ENCODE measurements around the gene NKX2-2. TPM values are rescaled to one million over a fixed set of nuclear protein-coding genes. Genes with fewer than 3 reads are reported as not detected.
A peak's percentile ranks its signal among the peaks of the same experiment; 100 is the strongest.

NKX2-2 gene
- total and polyA plus RNA-seq, 4 donors, result not detected

DNA sequence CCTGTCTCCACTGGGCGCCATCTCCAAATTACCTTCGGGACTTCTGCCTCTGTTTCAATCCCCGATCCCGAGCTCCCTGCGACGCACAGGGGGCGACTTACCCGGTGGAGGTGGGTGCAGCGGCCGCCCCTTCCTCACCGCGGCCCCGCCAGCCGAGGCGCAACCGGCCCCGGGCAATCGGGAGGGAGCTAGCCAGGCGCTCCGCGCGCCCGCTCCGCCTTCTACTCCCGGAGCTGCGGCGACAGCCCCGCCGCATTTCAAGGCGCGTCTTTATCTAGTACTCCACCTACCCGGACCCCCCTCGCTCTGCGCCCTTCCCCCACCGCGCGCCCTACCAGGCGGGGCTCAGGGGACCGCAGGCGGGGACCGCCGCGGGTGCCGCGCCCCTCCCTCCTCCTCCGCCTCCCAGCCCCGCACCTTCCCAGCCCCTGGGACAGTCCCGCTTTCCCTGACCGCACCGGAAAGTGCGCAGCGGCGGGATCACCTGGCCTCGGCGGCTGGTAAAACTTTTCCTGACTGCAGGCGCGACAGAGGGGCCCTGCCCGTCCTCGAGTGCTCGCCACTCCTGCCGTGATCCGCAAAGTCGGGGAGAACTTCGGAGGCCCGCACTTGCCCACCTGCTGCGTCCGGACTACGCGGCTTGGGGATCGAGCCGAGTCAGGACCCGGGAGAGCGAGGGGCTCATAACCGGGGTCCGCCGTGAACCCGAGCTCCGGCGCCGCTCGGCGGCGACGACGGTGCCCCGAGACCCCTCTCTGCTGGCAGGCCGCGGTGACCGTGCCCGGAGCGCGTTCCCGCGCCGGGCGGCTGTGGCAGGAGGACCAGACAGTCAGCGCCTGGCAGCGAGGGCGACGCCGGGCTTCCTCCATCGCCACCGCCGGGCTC lies 8.0 kb upstream of the NKX2-2 start:
- Histone ChIP-seq H3K36me3 (ENCODE audit: control insufficient read depth in 4 of 4, insufficient read depth in 3 of 4, low read depth in 1 of 4, low read length in 3 of 4) (no peaks in the 10 kb centered on the region), H3K27me3 (ENCODE audit: control insufficient read depth in 4 of 4, insufficient read depth in 4 of 4, low read length in 3 of 4) (peaks cover 7 to 31% (median 18%) of the 10 kb centered on the region in 4 donors), H3K4me3 (ENCODE audit: low read depth in 1 of 3, low read length in 3 of 3) (peak overlapping the region in 2 of 3 donors; percentile 17 to 48), H3K27ac (ENCODE audit: low read depth in 1 of 2, low read length in 2 of 2) (no peak overlapping the region), H3K9me3 (ENCODE audit: control insufficient read depth in 4 of 4, low read length in 3 of 4) (no peaks in the 10 kb centered on the region), H3K4me1 (ENCODE audit: control insufficient read depth in 4 of 4, insufficient read depth in 4 of 4, low read length in 3 of 4) (peaks cover 6 to 32% (median 24%) of the 10 kb centered on the region in 4 donors), H3K9ac (ENCODE audit: low read depth in 1 of 2, low read length in 2 of 2) (no peak overlapping the region)
- WGBS, result 3% methylated on average over 104 of the region's 104 CpGs
- TF ChIP-seq, protein P1, sequence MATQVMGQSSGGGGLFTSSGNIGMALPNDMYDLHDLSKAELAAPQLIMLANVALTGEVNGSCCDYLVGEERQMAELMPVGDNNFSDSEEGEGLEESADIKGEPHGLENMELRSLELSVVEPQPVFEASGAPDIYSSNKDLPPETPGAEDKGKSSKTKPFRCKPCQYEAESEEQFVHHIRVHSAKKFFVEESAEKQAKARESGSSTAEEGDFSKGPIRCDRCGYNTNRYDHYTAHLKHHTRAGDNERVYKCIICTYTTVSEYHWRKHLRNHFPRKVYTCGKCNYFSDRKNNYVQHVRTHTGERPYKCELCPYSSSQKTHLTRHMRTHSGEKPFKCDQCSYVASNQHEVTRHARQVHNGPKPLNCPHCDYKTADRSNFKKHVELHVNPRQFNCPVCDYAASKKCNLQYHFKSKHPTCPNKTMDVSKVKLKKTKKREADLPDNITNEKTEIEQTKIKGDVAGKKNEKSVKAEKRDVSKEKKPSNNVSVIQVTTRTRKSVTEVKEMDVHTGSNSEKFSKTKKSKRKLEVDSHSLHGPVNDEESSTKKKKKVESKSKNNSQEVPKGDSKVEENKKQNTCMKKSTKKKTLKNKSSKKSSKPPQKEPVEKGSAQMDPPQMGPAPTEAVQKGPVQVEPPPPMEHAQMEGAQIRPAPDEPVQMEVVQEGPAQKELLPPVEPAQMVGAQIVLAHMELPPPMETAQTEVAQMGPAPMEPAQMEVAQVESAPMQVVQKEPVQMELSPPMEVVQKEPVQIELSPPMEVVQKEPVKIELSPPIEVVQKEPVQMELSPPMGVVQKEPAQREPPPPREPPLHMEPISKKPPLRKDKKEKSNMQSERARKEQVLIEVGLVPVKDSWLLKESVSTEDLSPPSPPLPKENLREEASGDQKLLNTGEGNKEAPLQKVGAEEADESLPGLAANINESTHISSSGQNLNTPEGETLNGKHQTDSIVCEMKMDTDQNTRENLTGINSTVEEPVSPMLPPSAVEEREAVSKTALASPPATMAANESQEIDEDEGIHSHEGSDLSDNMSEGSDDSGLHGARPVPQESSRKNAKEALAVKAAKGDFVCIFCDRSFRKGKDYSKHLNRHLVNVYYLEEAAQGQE (IDR thresholded peaks at IDR 0.05), result no peak
- TF ChIP-seq FOXA1 (IDR thresholded peaks at IDR 0.05) (no peak), RXRA (IDR thresholded peaks at IDR 0.05) (no peak), EGR1 (IDR thresholded peaks at IDR 0.05; ENCODE audit: low read depth in 2 of 2) (no peak), SP1 (IDR thresholded peaks at IDR 0.05) (no peak)
- TF ChIP-seq, protein P2, sequence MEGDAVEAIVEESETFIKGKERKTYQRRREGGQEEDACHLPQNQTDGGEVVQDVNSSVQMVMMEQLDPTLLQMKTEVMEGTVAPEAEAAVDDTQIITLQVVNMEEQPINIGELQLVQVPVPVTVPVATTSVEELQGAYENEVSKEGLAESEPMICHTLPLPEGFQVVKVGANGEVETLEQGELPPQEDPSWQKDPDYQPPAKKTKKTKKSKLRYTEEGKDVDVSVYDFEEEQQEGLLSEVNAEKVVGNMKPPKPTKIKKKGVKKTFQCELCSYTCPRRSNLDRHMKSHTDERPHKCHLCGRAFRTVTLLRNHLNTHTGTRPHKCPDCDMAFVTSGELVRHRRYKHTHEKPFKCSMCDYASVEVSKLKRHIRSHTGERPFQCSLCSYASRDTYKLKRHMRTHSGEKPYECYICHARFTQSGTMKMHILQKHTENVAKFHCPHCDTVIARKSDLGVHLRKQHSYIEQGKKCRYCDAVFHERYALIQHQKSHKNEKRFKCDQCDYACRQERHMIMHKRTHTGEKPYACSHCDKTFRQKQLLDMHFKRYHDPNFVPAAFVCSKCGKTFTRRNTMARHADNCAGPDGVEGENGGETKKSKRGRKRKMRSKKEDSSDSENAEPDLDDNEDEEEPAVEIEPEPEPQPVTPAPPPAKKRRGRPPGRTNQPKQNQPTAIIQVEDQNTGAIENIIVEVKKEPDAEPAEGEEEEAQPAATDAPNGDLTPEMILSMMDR (IDR thresholded peaks at IDR 0.05; ENCODE audit: low read depth, low read length, missing input control), result no peak
- no peak for DNase-seq (ENCODE audit: low spot score)

DNA sequence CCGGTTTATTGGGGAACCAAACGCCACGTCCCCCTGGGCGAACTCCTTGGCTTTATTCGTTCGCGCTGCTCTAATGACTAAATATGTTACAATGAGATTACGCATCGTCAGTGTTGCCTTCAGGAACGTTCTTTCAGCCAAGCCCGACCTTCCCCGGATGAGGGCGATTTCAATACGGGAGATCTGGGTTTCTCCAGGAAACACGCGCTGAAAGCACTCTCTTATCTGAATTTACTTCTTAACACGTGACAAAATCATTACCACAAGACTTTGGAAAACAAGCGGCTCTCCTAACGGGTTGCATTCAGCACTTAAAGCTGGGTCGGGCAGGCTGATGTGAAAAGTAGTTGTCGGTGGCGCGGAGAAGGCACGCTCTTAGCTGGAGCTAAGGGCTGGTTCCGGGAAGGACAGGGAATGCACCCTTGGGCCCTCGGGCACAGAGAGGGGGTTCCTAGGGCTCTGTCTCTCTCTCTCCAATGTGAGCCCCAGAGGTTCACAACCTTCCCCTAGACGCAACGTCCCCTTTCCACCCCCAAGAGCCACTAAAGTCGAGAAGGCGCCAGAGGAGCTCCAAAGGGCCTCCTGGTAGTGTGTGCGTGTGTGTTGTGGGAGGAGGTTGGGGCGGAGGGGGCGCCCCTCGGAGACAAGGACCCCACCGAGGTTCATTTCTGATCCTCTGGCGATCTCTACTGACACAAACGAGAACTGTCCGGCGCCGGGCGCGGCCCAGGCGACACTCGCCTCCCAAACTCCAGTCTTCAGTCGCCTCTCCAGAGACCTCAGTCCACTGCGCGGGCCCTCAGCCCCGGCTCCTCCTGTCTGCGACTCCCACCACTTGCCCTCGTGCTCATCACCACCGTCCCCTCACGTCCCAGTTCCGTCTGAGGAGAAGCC lies 7.1 kb upstream of the NKX2-2 start:
- H3K4me1 ChIP-seq (ENCODE audit: control insufficient read depth in 4 of 4, insufficient read depth in 4 of 4, low read length in 3 of 4), result peaks cover 6 to 34% (median 24%) of the 10 kb centered on the region in 4 donors
- H3K27me3 ChIP-seq (ENCODE audit: control insufficient read depth in 4 of 4, insufficient read depth in 4 of 4, low read length in 3 of 4), result peaks cover 7 to 31% (median 22%) of the 10 kb centered on the region in 4 donors
- H3K9me3 ChIP-seq (ENCODE audit: control insufficient read depth in 4 of 4, low read length in 3 of 4), result no peaks in the 10 kb centered on the region
- DNase-seq (ENCODE audit: low spot score), result no peak
- H3K27ac ChIP-seq (ENCODE audit: low read depth in 1 of 2, low read length in 2 of 2), result no peak overlapping the region
- 5% methylated on average over 53 of the region's 53 CpGs for WGBS
- H3K9ac ChIP-seq (ENCODE audit: low read depth in 1 of 2, low read length in 2 of 2), result no peak overlapping the region
- H3K36me3 ChIP-seq (ENCODE audit: control insufficient read depth in 4 of 4, insufficient read depth in 3 of 4, low read depth in 1 of 4, low read length in 3 of 4), result no peaks in the 10 kb centered on the region
- TF ChIP-seq HNF4G (IDR thresholded peaks at IDR 0.05), result no peak
- TF ChIP-seq FOXA1 (IDR thresholded peaks at IDR 0.05), result no peak
- no peak for TF ChIP-seq GABPA (IDR thresholded peaks at IDR 0.05 in 1 of 2, conservative IDR thresholded peaks at IDR 0.05 in 1 of 2)
- TF ChIP-seq, protein P3, sequence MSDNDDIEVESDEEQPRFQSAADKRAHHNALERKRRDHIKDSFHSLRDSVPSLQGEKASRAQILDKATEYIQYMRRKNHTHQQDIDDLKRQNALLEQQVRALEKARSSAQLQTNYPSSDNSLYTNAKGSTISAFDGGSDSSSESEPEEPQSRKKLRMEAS (IDR thresholded peaks at IDR 0.05), result no peak
- no peak for TF ChIP-seq RAD21 (IDR thresholded peaks at IDR 0.05)
- TF ChIP-seq NR2F2 (IDR thresholded peaks at IDR 0.05), result no peak
- H3K4me3 ChIP-seq (ENCODE audit: low read depth in 1 of 3, low read length in 3 of 3), result peak overlapping the region in 1 of 3 donors; percentile 48

Measured in liver (tissue), 9 donors.